OCI-LY1 (cell line): ENCODE results near the gene STK32B.

ENCODE experiments used
- CTCF ChIP-seq: fragments of 200-600 bp; sonication (generic), shearing (Covaris generic); IDR thresholded peaks from 2 replicates; pipeline ENCODE4 v1.5.1; 2017; ENCODE audit warnings: mild to moderate bottlenecking, antibody characterized with exemption, low read length, moderate library complexity, mixed read lengths
- EZH2 ChIP-seq: fragments of 200-600 bp; sonication (generic), shearing (Covaris generic); IDR thresholded peaks from 2 replicates; pipeline ENCODE4 v1.8.0; 2017; ENCODE audit warnings: borderline replicate concordance, mixed run types, mild to moderate bottlenecking, antibody characterized with exemption, low read length, moderate library complexity, mixed read lengths

GRCh38 chr4:5545271-5545670 is 494.0 kb downstream of the STK32B start:
- TF ChIP-seq CTCF (no peak), EZH2 (no peak)
